DLD1 (cell line): ENCODE measurements around the gene SLC17A2.

Experiments
- in situ Hi-C: cut with HindIII; loops from 2 replicates; pipeline ENCODE4 v1.10.0; 2017; ENCODE audit warnings: low sequenced_read_pairs

Gene SLC17A2

GRCh38 chr6:25888626-25889025 is 41.9 kb downstream of the SLC17A2 start:
- in situ Hi-C loops = no loop called here

GRCh38 chr6:25886066-25886465 is 44.4 kb downstream of the SLC17A2 start:
- in situ Hi-C loops = no loop called here

- in situ Hi-C loops = no loop called here
Measured at GRCh38 chr6:25883991-25884390, 46.5 kb downstream of the SLC17A2 start.

- in situ Hi-C loops = no loop called here
Measured at GRCh38 chr6:25883536-25883935, 47.0 kb downstream of the SLC17A2 start.

- in situ Hi-C loops = no loop called here
Measured at GRCh38 chr6:25882051-25882496, 48.4 kb downstream of the SLC17A2 start.

GRCh38 chr6:25880601-25881000 is 49.9 kb downstream of the SLC17A2 start:
- in situ Hi-C loops = no loop called here

GRCh38 chr6:25878721-25879322 is 51.7 kb downstream of the SLC17A2 start:
- in situ Hi-C loops = no loop called here

GRCh38 chr6:25875926-25876602 is 54.4 kb downstream of the SLC17A2 start:
- in situ Hi-C loops = no loop called here

GRCh38 chr6:25875563-25875905 is 55.0 kb downstream of the SLC17A2 start:
- in situ Hi-C loops = no loop called here

- in situ Hi-C loops = no loop called here
Measured at GRCh38 chr6:25874822-25875562, 55.5 kb downstream of the SLC17A2 start.

- in situ Hi-C loops = no loop called here
Measured at GRCh38 chr6:25874118-25874517, 56.4 kb downstream of the SLC17A2 start, which contains the start of gene SLC17A3. SLC17A3 (minus strand) TSS chr6:25874243; CDS start chr6:25868387, 5,856 bp downstream.

- in situ Hi-C loops = no loop called here
Measured at GRCh38 chr6:25872814-25873213, 57.7 kb downstream of the SLC17A2 start.

- in situ Hi-C loops = no loop called here
Measured at GRCh38 chr6:25869840-25870239, 60.7 kb downstream of the SLC17A2 start.

GRCh38 chr6:25868436-25869183 is 61.9 kb downstream of the SLC17A2 start:
- in situ Hi-C loops = no loop called here

- in situ Hi-C loops = no loop called here
Measured at GRCh38 chr6:25866011-25866410, 64.5 kb downstream of the SLC17A2 start.

GRCh38 chr6:25863360-25863759 is 67.1 kb downstream of the SLC17A2 start:
- in situ Hi-C loops = no loop called here
